ENCODE data around the gene KRTAP10-1. TPM values are rescaled to one million over a fixed set of nuclear protein-coding genes. Genes with fewer than 3 reads are reported as not detected.

KRTAP10-1 gene
- total and polyA plus RNA-seq, 9 of the 15 experiments (the other 6 are each of a cell fraction or from before 2014, with no cell fraction given), result not detected

DNA sequence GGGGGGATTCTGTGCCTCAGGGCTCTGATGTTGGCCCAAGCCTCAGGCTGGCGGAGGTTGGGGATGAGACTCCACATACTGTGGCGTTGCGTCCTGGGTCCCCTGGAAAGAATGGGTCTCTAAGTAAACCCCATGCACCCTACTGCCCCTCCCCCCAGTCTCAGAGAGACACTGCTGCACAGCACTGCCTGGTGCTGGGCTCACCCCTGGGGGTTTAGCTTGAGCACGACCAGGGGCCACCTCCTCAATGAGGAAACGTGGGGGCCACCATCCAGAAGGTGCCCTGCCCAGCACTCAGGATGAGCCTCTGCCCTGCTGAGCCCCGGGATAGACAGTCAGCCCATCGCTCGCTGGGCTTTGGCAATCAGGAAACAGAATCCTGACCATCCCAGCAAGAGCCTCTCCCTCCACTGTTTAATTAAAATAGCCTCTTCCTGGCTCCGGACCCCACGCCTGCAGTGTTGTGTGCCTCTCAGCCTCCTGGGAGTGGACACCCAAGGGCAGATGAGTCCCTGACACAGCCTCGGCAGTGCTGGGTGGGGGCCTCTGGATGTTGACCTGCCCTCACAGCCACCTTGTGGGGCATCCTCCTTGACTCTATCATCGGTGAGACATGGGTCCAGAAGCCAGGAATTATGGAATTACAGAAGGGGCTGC is 30.0 kb upstream of the KRTAP10-1 start (continued):
- TF ChIP-seq, protein P1, sequence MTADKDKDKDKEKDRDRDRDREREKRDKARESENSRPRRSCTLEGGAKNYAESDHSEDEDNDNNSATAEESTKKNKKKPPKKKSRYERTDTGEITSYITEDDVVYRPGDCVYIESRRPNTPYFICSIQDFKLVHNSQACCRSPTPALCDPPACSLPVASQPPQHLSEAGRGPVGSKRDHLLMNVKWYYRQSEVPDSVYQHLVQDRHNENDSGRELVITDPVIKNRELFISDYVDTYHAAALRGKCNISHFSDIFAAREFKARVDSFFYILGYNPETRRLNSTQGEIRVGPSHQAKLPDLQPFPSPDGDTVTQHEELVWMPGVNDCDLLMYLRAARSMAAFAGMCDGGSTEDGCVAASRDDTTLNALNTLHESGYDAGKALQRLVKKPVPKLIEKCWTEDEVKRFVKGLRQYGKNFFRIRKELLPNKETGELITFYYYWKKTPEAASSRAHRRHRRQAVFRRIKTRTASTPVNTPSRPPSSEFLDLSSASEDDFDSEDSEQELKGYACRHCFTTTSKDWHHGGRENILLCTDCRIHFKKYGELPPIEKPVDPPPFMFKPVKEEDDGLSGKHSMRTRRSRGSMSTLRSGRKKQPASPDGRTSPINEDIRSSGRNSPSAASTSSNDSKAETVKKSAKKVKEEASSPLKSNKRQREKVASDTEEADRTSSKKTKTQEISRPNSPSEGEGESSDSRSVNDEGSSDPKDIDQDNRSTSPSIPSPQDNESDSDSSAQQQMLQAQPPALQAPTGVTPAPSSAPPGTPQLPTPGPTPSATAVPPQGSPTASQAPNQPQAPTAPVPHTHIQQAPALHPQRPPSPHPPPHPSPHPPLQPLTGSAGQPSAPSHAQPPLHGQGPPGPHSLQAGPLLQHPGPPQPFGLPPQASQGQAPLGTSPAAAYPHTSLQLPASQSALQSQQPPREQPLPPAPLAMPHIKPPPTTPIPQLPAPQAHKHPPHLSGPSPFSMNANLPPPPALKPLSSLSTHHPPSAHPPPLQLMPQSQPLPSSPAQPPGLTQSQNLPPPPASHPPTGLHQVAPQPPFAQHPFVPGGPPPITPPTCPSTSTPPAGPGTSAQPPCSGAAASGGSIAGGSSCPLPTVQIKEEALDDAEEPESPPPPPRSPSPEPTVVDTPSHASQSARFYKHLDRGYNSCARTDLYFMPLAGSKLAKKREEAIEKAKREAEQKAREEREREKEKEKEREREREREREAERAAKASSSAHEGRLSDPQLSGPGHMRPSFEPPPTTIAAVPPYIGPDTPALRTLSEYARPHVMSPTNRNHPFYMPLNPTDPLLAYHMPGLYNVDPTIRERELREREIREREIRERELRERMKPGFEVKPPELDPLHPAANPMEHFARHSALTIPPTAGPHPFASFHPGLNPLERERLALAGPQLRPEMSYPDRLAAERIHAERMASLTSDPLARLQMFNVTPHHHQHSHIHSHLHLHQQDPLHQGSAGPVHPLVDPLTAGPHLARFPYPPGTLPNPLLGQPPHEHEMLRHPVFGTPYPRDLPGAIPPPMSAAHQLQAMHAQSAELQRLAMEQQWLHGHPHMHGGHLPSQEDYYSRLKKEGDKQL (CRISPR knock-in tag; IDR thresholded peaks at IDR 0.05; ENCODE audit: borderline replicate concordance), result no peak

Data from K562 (cell line).